ENCODE data around the gene POLK.

Gene POLK

GRCh38 chr5:75616371-75616881, 104.7 kb downstream of the POLK start:
- TF ChIP-seq POLR2AphosphoS5 (IDR thresholded peaks at IDR 0.05; ENCODE audit: low read depth, low read length), result no peak
- TF ChIP-seq POLR2A (IDR thresholded peaks at IDR 0.05; ENCODE audit: low read depth, low read length), result no peak
- no peak for TF ChIP-seq TAF1 (IDR thresholded peaks at IDR 0.05; ENCODE audit: borderline replicate concordance, low read depth, low read length)
- FAIRE-seq (no peak), DNase-seq (ENCODE audit: insufficient read length) (no peak)

- TF ChIP-seq TAF1 (IDR thresholded peaks at IDR 0.05; ENCODE audit: borderline replicate concordance, low read depth, low read length) (no peak), POLR2AphosphoS5 (IDR thresholded peaks at IDR 0.05; ENCODE audit: low read depth, low read length) (no peak), POLR2A (IDR thresholded peaks at IDR 0.05; ENCODE audit: low read depth, low read length) (no peak)
- FAIRE-seq (no peak), DNase-seq (ENCODE audit: insufficient read length) (no peak)
Observed at GRCh38 chr5:75616971-75617621, 105.4 kb downstream of the POLK start.

GRCh38 chr5:75617736-75618352, 106.2 kb downstream of the POLK start:
- TF ChIP-seq TAF1 (IDR thresholded peaks at IDR 0.05; ENCODE audit: borderline replicate concordance, low read depth, low read length), result no peak
- TF ChIP-seq POLR2A (IDR thresholded peaks at IDR 0.05; ENCODE audit: low read depth, low read length), result no peak
- TF ChIP-seq POLR2AphosphoS5 (IDR thresholded peaks at IDR 0.05; ENCODE audit: low read depth, low read length), result no peak
- no peak for DNase-seq (ENCODE audit: insufficient read length)

GRCh38 chr5:75620184-75620959, 108.7 kb downstream of the POLK start:
- DNase-seq (ENCODE audit: insufficient read length) (no peak), FAIRE-seq (no peak)
- TF ChIP-seq POLR2A (IDR thresholded peaks at IDR 0.05; ENCODE audit: low read depth, low read length) (no peak), POLR2AphosphoS5 (IDR thresholded peaks at IDR 0.05; ENCODE audit: low read depth, low read length) (no peak), TAF1 (IDR thresholded peaks at IDR 0.05; ENCODE audit: borderline replicate concordance, low read depth, low read length) (no peak)

More at GRCh38 chr5:75617736-75618352, 106.2 kb downstream of the POLK start:
- FAIRE-seq, result no peak

- FAIRE-seq (no peak), DNase-seq (ENCODE audit: insufficient read length) (no peak)
- TF ChIP-seq TAF1 (IDR thresholded peaks at IDR 0.05; ENCODE audit: borderline replicate concordance, low read depth, low read length) (no peak), POLR2A (IDR thresholded peaks at IDR 0.05; ENCODE audit: low read depth, low read length) (no peak), POLR2AphosphoS5 (IDR thresholded peaks at IDR 0.05; ENCODE audit: low read depth, low read length) (no peak)
Observed at GRCh38 chr5:75622564-75622963, 110.9 kb downstream of the POLK start.

GRCh38 chr5:75623846-75624245, 112.2 kb downstream of the POLK start:
- no peak for TF ChIP-seq TAF1 (IDR thresholded peaks at IDR 0.05; ENCODE audit: borderline replicate concordance, low read depth, low read length)
- no peak for TF ChIP-seq POLR2AphosphoS5 (IDR thresholded peaks at IDR 0.05; ENCODE audit: low read depth, low read length)
- TF ChIP-seq POLR2A (IDR thresholded peaks at IDR 0.05; ENCODE audit: low read depth, low read length), result no peak
- no peak for DNase-seq (ENCODE audit: insufficient read length)
- FAIRE-seq, result no peak

GRCh38 chr5:75626959-75627358, 115.3 kb downstream of the POLK start:
- FAIRE-seq (no peak), DNase-seq (ENCODE audit: insufficient read length) (no peak)
- TF ChIP-seq POLR2A (IDR thresholded peaks at IDR 0.05; ENCODE audit: low read depth, low read length), result no peak
- TF ChIP-seq TAF1 (IDR thresholded peaks at IDR 0.05; ENCODE audit: borderline replicate concordance, low read depth, low read length), result no peak
- TF ChIP-seq POLR2AphosphoS5 (IDR thresholded peaks at IDR 0.05; ENCODE audit: low read depth, low read length), result no peak

- no peak for DNase-seq (ENCODE audit: insufficient read length)
- FAIRE-seq, result no peak
- TF ChIP-seq POLR2AphosphoS5 (IDR thresholded peaks at IDR 0.05; ENCODE audit: low read depth, low read length), result no peak
- TF ChIP-seq POLR2A (IDR thresholded peaks at IDR 0.05; ENCODE audit: low read depth, low read length), result no peak
- TF ChIP-seq TAF1 (IDR thresholded peaks at IDR 0.05; ENCODE audit: borderline replicate concordance, low read depth, low read length), result no peak
Observed at GRCh38 chr5:75627801-75628200, 116.1 kb downstream of the POLK start.

GRCh38 chr5:75630875-75631274, 119.2 kb downstream of the POLK start:
- DNase-seq (ENCODE audit: insufficient read length) (no peak), FAIRE-seq (no peak)
- TF ChIP-seq POLR2A (IDR thresholded peaks at IDR 0.05; ENCODE audit: low read depth, low read length) (no peak), POLR2AphosphoS5 (IDR thresholded peaks at IDR 0.05; ENCODE audit: low read depth, low read length) (no peak), TAF1 (IDR thresholded peaks at IDR 0.05; ENCODE audit: borderline replicate concordance, low read depth, low read length) (no peak)

GRCh38 chr5:75632321-75632720, 120.6 kb downstream of the POLK start:
- TF ChIP-seq POLR2AphosphoS5 (IDR thresholded peaks at IDR 0.05; ENCODE audit: low read depth, low read length) (no peak), TAF1 (IDR thresholded peaks at IDR 0.05; ENCODE audit: borderline replicate concordance, low read depth, low read length) (no peak), POLR2A (IDR thresholded peaks at IDR 0.05; ENCODE audit: low read depth, low read length) (no peak)

GRCh38 chr5:75637949-75638348, 126.3 kb downstream of the POLK start:
- DNase-seq (ENCODE audit: insufficient read length), result no peak
- TF ChIP-seq POLR2AphosphoS5 (IDR thresholded peaks at IDR 0.05; ENCODE audit: low read depth, low read length) (no peak), TAF1 (IDR thresholded peaks at IDR 0.05; ENCODE audit: borderline replicate concordance, low read depth, low read length) (no peak), POLR2A (IDR thresholded peaks at IDR 0.05; ENCODE audit: low read depth, low read length) (no peak)
- FAIRE-seq, result no peak

More at GRCh38 chr5:75632321-75632720, 120.6 kb downstream of the POLK start:
- FAIRE-seq (no peak), DNase-seq (ENCODE audit: insufficient read length) (no peak)

Measured in GM12892 (cell line).